Osteocyte (in vitro differentiated cells): ENCODE results near the gene PANK4. TPM values are rescaled to one million over a fixed set of nuclear protein-coding genes. Genes with fewer than 3 reads are reported as not detected.

Experiments
- DNase-seq: peaks from one replicate; pipeline ENCODE4 v3.0.0; 2021; ENCODE audit warnings: mixed read lengths; ENCODE audit not compliant: unreplicated experiment; ENCODE audit errors: extremely low spot score
- H3K27ac Mint-ChIP-seq: one replicate; pipeline ENCODE4 v1.8.0; 2021; ENCODE audit warnings: mild to moderate bottlenecking, mixed read lengths; ENCODE audit not compliant: unreplicated experiment
- H3K27me3 Mint-ChIP-seq: one replicate; pipeline ENCODE4 v1.8.0; 2021; ENCODE audit warnings: mixed read lengths; ENCODE audit not compliant: unreplicated experiment
- H3K36me3 Mint-ChIP-seq: one replicate; pipeline ENCODE4 v1.8.0; 2021; ENCODE audit warnings: mixed read lengths; ENCODE audit not compliant: unreplicated experiment
- H3K4me1 Mint-ChIP-seq: one replicate; pipeline ENCODE4 v1.8.0; 2021; ENCODE audit warnings: mixed read lengths; ENCODE audit not compliant: unreplicated experiment
- H3K4me3 Mint-ChIP-seq: one replicate; pipeline ENCODE4 v1.8.0; 2021; ENCODE audit warnings: mild to moderate bottlenecking, moderate library complexity, mixed read lengths; ENCODE audit not compliant: unreplicated experiment
- H3K9me3 Mint-ChIP-seq: one replicate; pipeline ENCODE4 v1.8.0; 2021; ENCODE audit warnings: mixed read lengths; ENCODE audit not compliant: unreplicated experiment
- total RNA-seq: library from RNA; stranded (reverse); gene quantifications from 2 replicates; pipeline ENCODE4 v1.2.1, GENCODE V29; 2021
- TF ChIP-seq, protein P1 (sequence below): fragments of 200-600 bp; sonication (generic); IDR thresholded peaks from 2 replicates; pipeline ENCODE4 v1.5.0; 2021; ENCODE audit warnings: antibody characterized with exemption, mild to moderate bottlenecking, moderate library complexity

PANK4 gene
- total RNA-seq, 1 donor from 2014 or later, result 34.4 TPM

- Mint-ChIP-seq H3K9me3 (no peaks in the 10 kb centered on the region), H3K27me3 (peaks cover 3% of the 10 kb centered on the region), H3K4me3 (no peak overlapping the region), H3K4me1 (peaks cover 5% of the 10 kb centered on the region), H3K27ac (peak overlapping the region; percentile 31), H3K36me3 (no peaks in the 10 kb centered on the region)
- TF ChIP-seq, protein P1, sequence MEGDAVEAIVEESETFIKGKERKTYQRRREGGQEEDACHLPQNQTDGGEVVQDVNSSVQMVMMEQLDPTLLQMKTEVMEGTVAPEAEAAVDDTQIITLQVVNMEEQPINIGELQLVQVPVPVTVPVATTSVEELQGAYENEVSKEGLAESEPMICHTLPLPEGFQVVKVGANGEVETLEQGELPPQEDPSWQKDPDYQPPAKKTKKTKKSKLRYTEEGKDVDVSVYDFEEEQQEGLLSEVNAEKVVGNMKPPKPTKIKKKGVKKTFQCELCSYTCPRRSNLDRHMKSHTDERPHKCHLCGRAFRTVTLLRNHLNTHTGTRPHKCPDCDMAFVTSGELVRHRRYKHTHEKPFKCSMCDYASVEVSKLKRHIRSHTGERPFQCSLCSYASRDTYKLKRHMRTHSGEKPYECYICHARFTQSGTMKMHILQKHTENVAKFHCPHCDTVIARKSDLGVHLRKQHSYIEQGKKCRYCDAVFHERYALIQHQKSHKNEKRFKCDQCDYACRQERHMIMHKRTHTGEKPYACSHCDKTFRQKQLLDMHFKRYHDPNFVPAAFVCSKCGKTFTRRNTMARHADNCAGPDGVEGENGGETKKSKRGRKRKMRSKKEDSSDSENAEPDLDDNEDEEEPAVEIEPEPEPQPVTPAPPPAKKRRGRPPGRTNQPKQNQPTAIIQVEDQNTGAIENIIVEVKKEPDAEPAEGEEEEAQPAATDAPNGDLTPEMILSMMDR, result no peak
- DNase-seq, result peak; percentile 83
Measured at GRCh38 chr1:2566101-2567045, 40.0 kb upstream of the PANK4 start.

DNA sequence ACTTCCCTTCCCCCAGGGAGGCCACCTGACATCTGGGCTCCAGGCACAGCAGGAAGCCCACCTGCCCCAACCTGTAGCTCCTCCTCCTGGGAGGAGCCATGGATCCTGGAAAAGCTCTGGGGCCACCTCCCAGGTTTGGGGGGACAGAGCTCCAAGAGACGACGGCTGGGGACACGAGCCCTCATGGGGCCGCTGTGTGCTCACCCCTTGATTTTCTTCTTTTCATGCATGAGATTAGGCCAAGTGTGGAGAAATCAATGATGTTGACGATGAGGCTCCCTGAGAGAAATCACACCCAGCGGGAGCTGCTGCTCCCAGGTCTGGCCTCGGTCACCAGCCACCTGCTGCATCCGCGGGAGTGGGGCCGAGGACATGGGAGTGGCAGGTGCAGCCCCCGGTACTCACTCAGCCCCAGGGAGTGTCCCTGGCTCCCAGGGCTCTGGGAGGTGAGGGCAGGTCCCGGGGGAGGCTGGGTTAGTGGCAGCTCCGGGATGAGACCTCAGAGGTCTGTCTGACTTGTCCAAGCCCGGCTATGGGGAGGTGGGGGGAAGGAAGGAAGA, 38.5 kb upstream of the PANK4 start:
- Mint-ChIP-seq H3K27ac (no peak overlapping the region), H3K36me3 (no peaks in the 10 kb centered on the region), H3K4me1 (peaks cover 5% of the 10 kb centered on the region), H3K4me3 (no peak overlapping the region), H3K27me3 (no peaks in the 10 kb centered on the region), H3K9me3 (no peaks in the 10 kb centered on the region)
- no peak for DNase-seq
- TF ChIP-seq, protein P1, result no peak

- H3K9me3 Mint-ChIP-seq, result no peaks in the 10 kb centered on the region
Measured at GRCh38 chr1:2564006-2564814, 37.8 kb upstream of the PANK4 start.

DNA sequence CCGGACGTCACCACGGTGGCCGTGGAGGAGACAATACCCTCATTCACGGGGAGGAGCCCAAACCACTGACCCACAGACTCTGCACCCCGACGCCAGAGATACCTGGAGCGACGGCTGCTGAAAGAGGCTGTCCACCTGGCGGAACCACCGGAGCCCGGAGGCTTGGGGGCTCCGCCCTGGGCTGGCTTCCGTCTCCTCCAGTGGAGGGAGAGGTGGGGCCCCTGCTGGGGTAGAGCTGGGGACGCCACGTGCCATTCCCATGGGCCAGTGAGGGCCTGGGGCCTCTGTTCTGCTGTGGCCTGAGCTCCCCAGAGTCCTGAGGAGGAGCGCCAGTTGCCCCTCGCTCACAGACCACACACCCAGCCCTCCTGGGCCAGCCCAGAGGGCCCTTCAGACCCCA, 36.8 kb upstream of the PANK4 start:
- peak; percentile 79 for DNase-seq
- TF ChIP-seq, protein P1, result no peak
- Mint-ChIP-seq H3K27me3 (no peaks in the 10 kb centered on the region), H3K4me1 (peaks cover 5% of the 10 kb centered on the region), H3K4me3 (no peak overlapping the region), H3K9me3 (no peaks in the 10 kb centered on the region), H3K27ac (no peak overlapping the region), H3K36me3 (no peaks in the 10 kb centered on the region)

More at GRCh38 chr1:2564006-2564814, 37.8 kb upstream of the PANK4 start:
- no peak for DNase-seq
- Mint-ChIP-seq H3K4me3 (no peak overlapping the region), H3K27me3 (no peaks in the 10 kb centered on the region), H3K27ac (no peak overlapping the region), H3K4me1 (peaks cover 5% of the 10 kb centered on the region), H3K36me3 (no peaks in the 10 kb centered on the region)
- TF ChIP-seq, protein P1, result no peak
